AG04449 (cell line): ENCODE data around the gene NEIL3.
A peak's percentile ranks its signal among the peaks of the same experiment; 100 is the strongest.

Experiments used
- CTCF ChIA-PET: fragments of 350-600 bp; formaldehyde crosslinking; extraction: SDS; loops from one replicate; lab custom pipeline; 2021; ENCODE audit warnings: antibody characterized with exemption; lab: Yijun Ruan, JAX
- POLR2A ChIA-PET: fragments of 400-600, 350-600 bp; formaldehyde crosslinking; extraction: SDS; loops from one replicate; lab custom pipeline; 2020; ENCODE audit warnings: antibody characterized with exemption, inconsistent platforms; lab: Yijun Ruan, JAX
- DNase-seq: peaks from one replicate; pipeline ENCODE4 v3.0.0-alpha.2; 2010; ENCODE audit warnings: low read depth, low spot score
- H3K4me3 ChIP-seq: 2 replicates; pipeline ENCODE4 v1.5.1; 2011; ENCODE audit warnings: low read depth, mild to moderate bottlenecking, control low read depth, low read length
- CTCF ChIP-seq: IDR thresholded peaks from one replicate; pipeline ENCODE4 v1.5.1; 2011; ENCODE audit warnings: mild to moderate bottlenecking, moderate library complexity, low read length, control low read depth, inconsistent platforms; ENCODE audit not compliant: insufficient read depth; ENCODE audit errors: missing control alignments

Gene NEIL3

GRCh38 chr4:177369372-177369771 lies 59.7 kb downstream of the NEIL3 start:
- CTCF ChIA-PET, result interaction anchor here (1.0 kb wide), 1 partner anchor 11 kb away, joined by 3 read pairs; no protein-coding TSS in a partner anchor
- POLR2A ChIA-PET, result no interaction called here
- TF ChIP-seq CTCF, result no peak
- DNase-seq, result peak; percentile 33
- H3K4me3 ChIP-seq, result no peak overlapping the region

- TF ChIP-seq CTCF, result no peak
- ChIA-PET POLR2A (no interaction called here), CTCF (no interaction called here)
- no peak for DNase-seq
- H3K4me3 ChIP-seq, result no peak overlapping the region
Measured at GRCh38 chr4:177371461-177371860, 61.8 kb downstream of the NEIL3 start.

- ChIA-PET CTCF (interaction anchor here (1.2 to 1.5 kb wide), 2 partner anchors 9 to 126 kb away, joined by 3 read pairs; no protein-coding TSS in a partner anchor), POLR2A (no interaction called here)
- DNase-seq, result no peak
- H3K4me3 ChIP-seq, result no peak overlapping the region
- TF ChIP-seq CTCF, result no peak
Measured at GRCh38 chr4:177374966-177375365, 65.3 kb downstream of the NEIL3 start.

GRCh38 chr4:177375372-177375771 lies 65.7 kb downstream of the NEIL3 start:
- POLR2A ChIA-PET, result no interaction called here
- no peak overlapping the region for H3K4me3 ChIP-seq
- DNase-seq, result no peak
- no peak for TF ChIP-seq CTCF
- CTCF ChIA-PET, result interaction anchor here (1.2 to 1.5 kb wide), 2 partner anchors 8 to 126 kb away, joined by 3 read pairs; no protein-coding TSS in a partner anchor

GRCh38 chr4:177376024-177376423 lies 66.3 kb downstream of the NEIL3 start:
- TF ChIP-seq CTCF, result no peak
- ChIA-PET POLR2A (no interaction called here), CTCF (interaction anchor here (0.7 to 1.5 kb wide), 2 partner anchors 8 to 126 kb away, joined by 3 to 4 read pairs; no protein-coding TSS in a partner anchor)
- no peak overlapping the region for H3K4me3 ChIP-seq
- no peak for DNase-seq

- ChIA-PET POLR2A (no interaction called here), CTCF (interaction anchor here (0.9 to 1.9 kb wide), 2 partner anchors 11 to 130 kb away, joined by 3 to 9 read pairs; no protein-coding TSS in a partner anchor)
- no peak for TF ChIP-seq CTCF
- H3K4me3 ChIP-seq, result no peak overlapping the region
- DNase-seq, result no peak
Measured at GRCh38 chr4:177380730-177381287, 71.1 kb downstream of the NEIL3 start.
